ENCODE results near the gene ZNF791. TPM values are rescaled to one million over a fixed set of nuclear protein-coding genes. Genes with fewer than 3 reads are reported as not detected.
A peak's percentile ranks its signal among the peaks of the same experiment; 100 is the strongest.
"Not testable (repeated sequence)": the region's sequence is repeated elsewhere in the genome, so short reads cannot be mapped to it uniquely, and the experiment has no call there.

The ZNF791 gene
- total and polyA plus RNA-seq, 4 donors = 3.1 to 10.3 (median 7.0) TPM

GRCh38 chr19:12678039-12678438 lies 67.3 kb downstream of the ZNF791 start:
- peaks cover 16 to 40% (median 28%) of the 10 kb centered on the region in 4 donors for H3K36me3 ChIP-seq (ENCODE audit: control insufficient read depth in 4 of 4, insufficient read depth in 3 of 4, low read depth in 1 of 4, low read length in 3 of 4)
- not testable (repeated sequence) for H3K27me3 ChIP-seq (ENCODE audit: control insufficient read depth in 4 of 4, insufficient read depth in 4 of 4, low read length in 3 of 4); DNase-seq (ENCODE audit: low spot score); H3K4me3 ChIP-seq (ENCODE audit: low read depth in 1 of 3, low read length in 3 of 3); H3K9me3 ChIP-seq (ENCODE audit: control insufficient read depth in 4 of 4, low read length in 3 of 4); H3K9ac ChIP-seq (ENCODE audit: low read depth in 1 of 2, low read length in 2 of 2)
- peak overlapping the region; percentile 17 to 50 for H3K27ac ChIP-seq (ENCODE audit: low read depth in 1 of 2, low read length in 2 of 2)
- WGBS = 53% methylated on average over 5 of the region's 5 CpGs
- peaks cover 4 to 27% (median 21%) of the 10 kb centered on the region in 4 donors for H3K4me1 ChIP-seq (ENCODE audit: control insufficient read depth in 4 of 4, insufficient read depth in 4 of 4, low read length in 3 of 4)
- TF ChIP-seq RXRA (IDR thresholded peaks at IDR 0.05) = peak; percentile 62 to 65
- TF ChIP-seq GABPA (IDR thresholded peaks at IDR 0.05 in 1 of 2, conservative IDR thresholded peaks at IDR 0.05 in 1 of 2) = peak in 1 of 2 donors; percentile 74
- TF ChIP-seq HNF4A (conservative IDR thresholded peaks at IDR 0.05) = peak; percentile 95 to 96
- peak; percentile 73 for TF ChIP-seq SP1 (IDR thresholded peaks at IDR 0.05)
- peak; percentile 82 for TF ChIP-seq HNF4G (IDR thresholded peaks at IDR 0.05)
- peak; percentile 46 for TF ChIP-seq YY1 (IDR thresholded peaks at IDR 0.05)

GRCh38 chr19:12680034-12680433 lies 69.3 kb downstream of the ZNF791 start:
- Histone ChIP-seq H3K27ac (ENCODE audit: low read depth in 1 of 2, low read length in 2 of 2) (no peak overlapping the region), H3K27me3 (ENCODE audit: control insufficient read depth in 4 of 4, insufficient read depth in 4 of 4, low read length in 3 of 4) (no peaks in the 10 kb centered on the region), H3K4me1 (ENCODE audit: control insufficient read depth in 4 of 4, insufficient read depth in 4 of 4, low read length in 3 of 4) (peaks cover 4 to 27% (median 21%) of the 10 kb centered on the region in 4 donors), H3K36me3 (ENCODE audit: control insufficient read depth in 4 of 4, insufficient read depth in 3 of 4, low read depth in 1 of 4, low read length in 3 of 4) (peaks cover 14 to 31% (median 22%) of the 10 kb centered on the region in 4 donors), H3K4me3 (ENCODE audit: low read depth in 1 of 3, low read length in 3 of 3) (no peak overlapping the region), H3K9ac (ENCODE audit: low read depth in 1 of 2, low read length in 2 of 2) (no peak overlapping the region), H3K9me3 (ENCODE audit: control insufficient read depth in 4 of 4, low read length in 3 of 4) (no peaks in the 10 kb centered on the region)
- WGBS = 91% methylated on average over 9 of the region's 9 CpGs
- TF ChIP-seq HNF4A (conservative IDR thresholded peaks at IDR 0.05) = peak in 1 of 2 donors; percentile 21
- TF ChIP-seq ZBTB33 (IDR thresholded peaks at IDR 0.05) = no peak
- DNase-seq (ENCODE audit: low spot score) = no peak

- Histone ChIP-seq H3K36me3 (ENCODE audit: control insufficient read depth in 4 of 4, insufficient read depth in 3 of 4, low read depth in 1 of 4, low read length in 3 of 4) (peaks cover 9 to 20% (median 14%) of the 10 kb centered on the region in 4 donors), H3K4me1 (ENCODE audit: control insufficient read depth in 4 of 4, insufficient read depth in 4 of 4, low read length in 3 of 4) (peaks cover 4 to 27% (median 21%) of the 10 kb centered on the region in 4 donors), H3K4me3 (ENCODE audit: low read depth in 1 of 3, low read length in 3 of 3) (peak within 1 kb of the TSS; percentile 92 to 100 (median 99)), H3K27ac (ENCODE audit: low read depth in 1 of 2, low read length in 2 of 2) (peak within 1 kb of the TSS; percentile 97 to 100), H3K27me3 (ENCODE audit: control insufficient read depth in 4 of 4, insufficient read depth in 4 of 4, low read length in 3 of 4) (no peaks in the 10 kb centered on the region), H3K9ac (ENCODE audit: low read depth in 1 of 2, low read length in 2 of 2) (peak within 1 kb of the TSS; percentile 83 to 85), H3K9me3 (ENCODE audit: control insufficient read depth in 4 of 4, low read length in 3 of 4) (no peaks in the 10 kb centered on the region)
- WGBS = under 1% methylated on average over 68 of the region's 68 CpGs
- DNase-seq (ENCODE audit: low spot score) = peak; percentile 85
- peak; percentile 58 for TF ChIP-seq TAF1 (conservative IDR thresholded peaks at IDR 0.05)
- TF ChIP-seq FOXA2 (IDR thresholded peaks at IDR 0.05) = peak; percentile 18
- TF ChIP-seq YY1 (IDR thresholded peaks at IDR 0.05) = peak; percentile 99
- TF ChIP-seq FOXA1 (IDR thresholded peaks at IDR 0.05) = no peak
- peak; percentile 73 for TF ChIP-seq MAX (IDR thresholded peaks at IDR 0.05)
- peak; percentile 90 to 95 for TF ChIP-seq GABPA (IDR thresholded peaks at IDR 0.05 in 1 of 2, conservative IDR thresholded peaks at IDR 0.05 in 1 of 2)
- no peak for TF ChIP-seq CTCF (IDR thresholded peaks at IDR 0.05; ENCODE audit: low read depth, low read length, missing input control)
- peak; percentile 27 for TF ChIP-seq SP1 (IDR thresholded peaks at IDR 0.05)
- TF ChIP-seq JUND (IDR thresholded peaks at IDR 0.05) = no peak
- peak; percentile 12 to 29 for TF ChIP-seq HNF4A (conservative IDR thresholded peaks at IDR 0.05)
- peak; percentile 86 for TF ChIP-seq ZBTB33 (IDR thresholded peaks at IDR 0.05)
- no peak for TF ChIP-seq ATF3 (IDR thresholded peaks at IDR 0.05)
- TF ChIP-seq EGR1 (IDR thresholded peaks at IDR 0.05; ENCODE audit: low read depth in 2 of 2) = peak; percentile 19 to 47
- peak; percentile 27 to 48 for TF ChIP-seq RXRA (IDR thresholded peaks at IDR 0.05)
- TF ChIP-seq HNF4G (IDR thresholded peaks at IDR 0.05) = no peak
Measured at GRCh38 chr19:12681074-12681987, 70.6 kb downstream of the ZNF791 start, which contains the start of gene DHPS. Gene DHPS, minus strand, starts transcription at chr19:12681880. Its CDS starts 114 bp downstream, at chr19:12681766.
